Activated CD4-positive, alpha-beta T cell treated with anti-CD3 and anti-CD28 coated beads for 24 hours (primary cell): ENCODE measurements around the gene DDN.
A peak's percentile ranks its signal among the peaks of the same experiment; 100 is the strongest.

Source experiments
- DNase-seq, 2 donors: peaks; one replicate each; pipeline ENCODE4 v3.0.0-alpha.2; 2020; ENCODE audit warnings: low read depth in 2 of 2

The DDN gene

DNA sequence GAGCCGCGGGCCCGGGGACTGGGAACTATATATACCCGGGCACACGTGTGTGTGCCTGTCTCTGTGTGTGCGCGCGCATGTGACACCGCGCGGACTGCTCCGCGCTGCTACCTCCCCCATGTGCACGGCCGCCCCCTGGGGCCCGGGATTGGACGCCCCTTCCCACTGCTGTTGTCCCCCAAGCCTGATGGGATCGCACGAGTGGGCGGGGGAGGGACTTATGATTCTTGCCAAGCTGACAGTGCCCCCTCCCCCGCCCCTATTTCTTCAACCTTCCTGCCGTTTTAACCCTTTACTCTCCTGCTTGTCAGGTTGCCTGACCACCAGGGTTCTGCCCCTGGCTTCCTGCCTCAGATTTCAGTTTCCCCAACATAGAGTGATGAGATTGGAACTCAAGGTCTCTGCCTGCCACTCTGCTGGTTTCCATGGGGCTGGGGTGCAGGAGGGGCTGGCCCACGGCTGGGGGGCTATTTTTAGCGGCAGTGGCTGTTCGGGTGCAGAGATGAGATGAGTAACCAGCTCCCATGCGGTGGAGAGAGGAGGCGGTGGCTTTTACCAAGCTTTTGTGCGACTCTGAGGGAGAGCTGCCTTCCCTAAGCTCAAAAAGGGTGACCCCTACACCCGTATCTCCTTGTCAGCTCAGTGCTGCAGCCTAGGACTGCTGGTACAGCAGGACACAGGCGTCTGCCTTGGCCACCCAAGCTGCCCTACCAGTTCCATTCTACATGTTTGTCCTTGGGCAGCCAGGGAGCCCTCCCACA, at the start of gene DDN:
DDN (minus strand) TSS at position 5 of the 761 bp plus-strand sequence. CDS start 88 bp downstream, outside the sequence.
- DNase-seq = peak in 1 of 2 donors; percentile 22

DNA sequence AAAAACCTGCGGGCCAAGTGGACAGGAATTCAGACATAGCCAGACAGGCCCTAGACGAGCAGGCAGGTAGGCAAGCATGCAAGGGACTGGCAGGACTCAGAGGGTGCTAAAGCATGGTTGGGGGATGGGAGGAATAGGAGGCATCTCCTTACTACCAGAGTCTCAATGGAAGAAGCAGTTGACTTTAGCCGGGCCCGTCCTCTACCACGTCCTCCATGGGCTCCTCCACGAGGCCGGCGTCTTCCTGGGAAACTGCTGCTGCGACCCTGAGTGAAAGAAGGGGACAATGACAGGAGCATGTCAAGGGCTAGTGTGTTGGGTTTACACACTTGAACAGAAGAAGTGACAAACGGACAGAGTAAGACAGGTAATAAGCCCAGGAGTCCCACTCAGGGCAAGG, 49.8 kb upstream of the DDN start:
- DNase-seq = no peak

DNA sequence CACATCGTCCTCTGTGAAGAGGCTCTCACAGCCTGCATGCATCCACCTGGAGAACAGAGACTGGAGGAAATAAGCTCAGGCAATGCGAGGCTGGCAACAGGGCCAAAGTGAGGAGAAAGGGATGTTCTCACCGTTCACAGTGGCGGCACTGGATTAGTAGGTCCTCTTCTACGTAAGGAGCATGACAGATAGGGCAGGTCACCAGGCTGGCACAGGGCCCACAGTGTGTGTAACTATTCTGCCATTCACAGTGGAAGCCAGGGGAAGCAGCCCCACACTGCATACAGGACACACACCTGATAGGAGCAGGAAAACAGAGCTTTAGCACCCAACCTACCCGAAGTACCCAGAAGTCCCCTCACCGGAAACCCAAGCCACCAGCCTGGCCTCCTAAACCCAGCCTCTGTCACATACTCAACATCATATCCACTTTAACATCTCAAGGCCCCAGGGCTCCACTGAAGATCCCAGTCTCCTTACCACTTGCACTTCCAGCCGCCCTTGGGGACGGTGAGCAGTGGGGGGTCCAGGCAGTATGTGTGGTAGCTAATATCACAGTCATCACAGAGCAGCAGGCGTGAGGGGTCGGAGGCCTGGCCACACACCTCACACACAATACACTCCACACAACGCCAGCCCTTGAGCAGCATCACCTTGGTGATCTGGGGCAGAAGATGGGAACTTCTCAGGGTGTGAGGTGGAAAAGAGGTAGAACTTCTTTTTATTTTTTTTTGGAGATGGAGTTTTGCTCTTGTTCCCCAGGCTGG, 47.1 kb upstream of the DDN start:
- no peak for DNase-seq

DNA sequence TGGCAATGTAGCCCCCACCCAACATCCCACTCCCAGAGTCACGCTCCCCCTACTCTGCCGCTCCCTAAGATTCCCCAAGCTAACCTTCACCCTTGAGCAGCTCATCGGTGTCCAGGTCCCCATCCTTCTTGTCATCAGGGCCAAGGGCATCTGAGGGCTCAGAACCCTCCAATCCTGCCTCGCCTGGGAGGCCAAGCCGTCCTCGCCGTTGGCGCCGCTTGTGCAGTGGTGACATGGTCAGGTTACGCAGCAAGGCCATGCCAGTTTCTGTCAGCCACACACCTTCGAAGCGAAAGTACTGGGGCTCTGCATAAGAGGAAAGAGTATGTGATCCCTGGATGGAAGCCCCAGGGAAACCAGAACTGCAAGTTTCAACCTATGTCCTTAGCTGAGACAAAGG, 45.5 kb upstream of the DDN start:
- no peak for DNase-seq

DNA sequence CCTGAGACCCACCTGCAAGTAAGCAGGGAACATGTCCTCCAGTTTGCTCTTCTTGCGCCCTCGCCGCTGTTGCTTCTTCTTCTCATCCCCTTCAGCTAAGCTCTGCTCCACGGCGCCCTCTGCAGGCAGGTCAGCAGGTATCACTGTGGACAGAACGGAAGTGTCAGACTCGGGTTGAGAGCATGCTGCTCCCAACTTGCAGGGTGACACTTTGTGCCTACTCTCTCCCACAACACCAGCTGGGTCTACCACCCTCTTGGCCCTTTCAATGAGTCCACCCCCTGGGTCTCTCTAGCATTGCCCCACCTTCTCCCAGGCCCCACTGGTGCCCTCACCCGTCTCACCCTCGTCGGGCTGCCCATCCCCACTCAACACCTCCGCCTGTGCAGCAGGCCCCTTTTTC, 44.7 kb upstream of the DDN start:
- peak; percentile 77 for DNase-seq

DNA sequence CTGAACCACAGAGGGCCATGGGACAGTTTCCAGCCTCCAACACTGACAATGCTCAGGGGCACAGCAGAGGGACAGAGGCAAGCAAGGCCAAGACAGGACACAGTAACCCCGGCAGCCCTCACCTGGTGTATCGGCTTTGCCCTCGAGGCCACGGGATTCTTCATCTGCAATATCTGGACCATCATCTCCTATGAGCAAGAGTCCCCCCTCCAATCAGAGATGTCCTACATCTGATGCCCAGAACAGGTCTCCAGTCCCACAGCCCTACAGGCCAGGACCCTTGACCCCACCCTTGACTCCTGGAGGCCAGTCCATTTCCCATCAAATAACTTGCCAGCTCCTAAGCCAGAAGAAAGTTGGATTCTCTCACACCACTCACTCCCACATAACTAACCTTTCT, 44.1 kb upstream of the DDN start:
- DNase-seq = no peak

DNA sequence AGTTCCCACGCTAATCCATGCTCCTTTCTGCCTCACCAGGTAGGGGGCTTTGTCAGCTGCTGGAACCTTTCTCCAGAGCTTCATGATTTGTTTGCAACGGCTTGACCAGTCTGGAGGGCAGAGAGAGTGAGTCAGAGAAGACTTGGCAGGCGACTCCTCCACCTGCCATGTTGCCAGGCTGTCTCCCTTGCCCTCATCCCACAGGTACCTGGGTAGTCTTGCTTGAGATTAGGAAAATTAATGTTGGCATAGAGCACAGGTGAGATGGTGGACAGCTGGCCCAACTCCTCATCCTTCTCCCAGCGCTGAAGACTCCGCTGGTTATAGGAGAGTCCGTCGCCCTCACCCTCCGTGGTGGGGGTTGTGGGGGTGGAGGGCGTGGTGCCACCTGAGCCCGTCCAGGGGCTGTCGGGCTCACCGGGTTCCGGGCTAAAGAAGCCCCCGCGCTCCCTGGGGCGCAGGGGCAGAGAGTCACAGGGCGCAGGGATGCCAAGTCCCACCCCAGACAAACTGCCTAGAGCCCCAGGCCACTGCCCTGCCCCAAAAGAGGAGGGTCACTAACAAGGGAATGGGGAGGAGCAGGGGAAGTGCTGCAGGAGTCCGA, 42.8 kb upstream of the DDN start:
- DNase-seq = no peak

DNA sequence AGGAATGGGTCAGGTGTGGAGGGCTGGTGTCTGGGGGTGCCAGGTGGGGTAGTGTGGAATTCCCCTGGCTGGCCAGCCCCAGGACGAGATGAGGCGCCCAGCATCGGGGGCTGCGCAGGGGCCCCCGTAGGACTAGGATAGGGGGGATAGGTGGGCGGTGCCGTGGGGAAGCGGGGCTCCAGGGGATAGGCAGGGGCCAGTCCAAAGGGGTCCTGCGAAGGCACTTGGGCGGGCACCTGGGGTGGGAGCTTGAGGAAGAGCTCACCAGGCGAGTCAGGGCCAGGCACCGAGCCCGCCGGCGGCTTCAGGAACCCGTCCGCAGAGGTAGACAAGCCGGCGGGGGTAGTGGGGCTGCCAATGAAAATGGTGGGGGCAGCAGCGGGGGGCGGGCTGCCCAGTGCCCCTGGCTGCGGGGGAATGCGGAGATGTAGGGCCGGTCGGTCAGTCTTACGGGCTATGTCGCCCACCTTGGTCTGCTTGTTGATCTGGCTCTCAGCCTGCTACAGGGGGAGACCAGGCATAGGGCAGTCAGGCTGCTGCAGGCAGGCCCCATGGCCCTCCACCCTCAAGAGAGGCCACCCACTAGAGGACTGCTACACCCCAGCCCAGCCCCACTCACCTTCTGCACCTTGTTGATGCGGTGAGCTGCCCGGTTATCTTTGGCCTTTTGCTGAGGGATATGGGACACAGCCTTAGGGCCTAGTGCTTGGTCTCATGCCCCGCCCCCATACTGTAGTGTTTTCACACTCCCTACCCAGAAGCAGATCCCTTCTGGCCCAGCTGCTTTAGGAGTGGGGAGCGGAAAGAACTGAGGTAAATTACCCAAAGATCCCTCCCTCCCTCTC, 42.1 kb upstream of the DDN start:
- DNase-seq = no peak

DNA sequence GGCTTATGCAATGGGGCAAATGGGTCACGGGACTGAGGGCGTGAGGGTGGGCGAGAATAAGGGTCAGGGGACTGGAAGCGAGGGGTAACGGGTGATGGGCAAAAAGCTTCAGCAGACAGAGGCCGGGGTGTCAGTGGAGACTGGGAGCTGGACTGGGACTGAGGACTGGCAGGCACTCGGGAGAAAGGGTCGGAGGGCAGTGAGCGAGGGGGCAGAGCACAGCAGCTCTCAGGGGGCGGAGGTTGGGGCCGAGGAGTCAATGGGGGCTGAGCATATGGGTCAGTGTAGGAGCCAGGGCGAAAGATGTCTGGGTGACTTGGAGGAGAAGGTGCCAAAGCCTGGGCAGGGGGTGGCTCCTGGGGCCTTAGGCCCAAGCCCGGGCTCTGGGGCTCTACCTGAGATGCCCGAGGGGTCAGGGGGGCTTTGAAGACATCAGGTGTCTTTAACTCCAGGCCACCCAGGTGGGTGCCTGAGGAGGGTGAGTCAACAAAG, 41.2 kb upstream of the DDN start:
- no peak for DNase-seq

DNA sequence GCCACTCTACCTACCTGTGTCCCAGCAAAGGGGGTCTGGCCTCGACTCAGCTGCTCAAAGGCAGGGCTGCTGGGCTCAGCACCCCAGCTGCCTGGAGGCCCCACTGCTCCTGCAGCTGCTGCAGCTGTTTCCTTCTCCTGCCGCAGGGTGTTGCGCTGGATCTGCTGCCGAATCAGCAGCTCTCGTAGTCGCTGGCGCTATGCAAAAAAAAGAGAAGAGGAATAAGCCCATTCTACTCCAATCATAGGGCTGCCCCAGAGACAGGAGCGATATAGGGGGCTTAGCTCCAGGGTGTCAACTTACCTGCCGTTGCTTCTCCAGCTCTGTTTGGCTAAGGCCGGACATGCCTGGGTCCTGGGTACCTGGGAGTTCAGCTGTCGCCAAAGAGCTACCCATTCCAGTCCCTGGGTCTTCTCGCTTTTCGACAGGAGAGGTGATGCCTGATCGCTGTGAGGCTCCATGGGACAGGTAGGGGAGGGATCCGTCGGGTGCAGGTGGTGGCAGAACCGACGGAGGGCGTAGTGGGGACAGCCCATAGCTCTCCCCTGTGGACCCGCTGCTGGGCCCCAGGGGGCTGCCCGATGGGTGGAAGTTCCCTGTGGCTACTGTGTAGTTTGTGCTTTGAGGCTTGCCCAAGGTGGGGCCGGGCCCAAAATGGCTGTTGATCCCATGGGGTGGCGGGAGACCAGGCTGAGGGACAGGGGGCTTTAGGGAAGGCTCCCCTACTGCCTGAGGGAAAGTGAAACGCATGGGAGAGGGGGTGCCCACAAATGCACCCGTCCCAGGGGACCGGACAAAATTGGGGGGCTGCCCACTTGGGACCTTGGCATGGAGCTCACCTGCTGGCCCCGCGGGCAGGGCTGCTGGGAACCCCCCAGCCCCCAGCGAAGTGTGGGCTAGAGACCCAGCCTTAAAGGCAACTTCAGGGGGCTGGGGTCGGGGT, 40.5 kb upstream of the DDN start:
- DNase-seq = no peak

DNA sequence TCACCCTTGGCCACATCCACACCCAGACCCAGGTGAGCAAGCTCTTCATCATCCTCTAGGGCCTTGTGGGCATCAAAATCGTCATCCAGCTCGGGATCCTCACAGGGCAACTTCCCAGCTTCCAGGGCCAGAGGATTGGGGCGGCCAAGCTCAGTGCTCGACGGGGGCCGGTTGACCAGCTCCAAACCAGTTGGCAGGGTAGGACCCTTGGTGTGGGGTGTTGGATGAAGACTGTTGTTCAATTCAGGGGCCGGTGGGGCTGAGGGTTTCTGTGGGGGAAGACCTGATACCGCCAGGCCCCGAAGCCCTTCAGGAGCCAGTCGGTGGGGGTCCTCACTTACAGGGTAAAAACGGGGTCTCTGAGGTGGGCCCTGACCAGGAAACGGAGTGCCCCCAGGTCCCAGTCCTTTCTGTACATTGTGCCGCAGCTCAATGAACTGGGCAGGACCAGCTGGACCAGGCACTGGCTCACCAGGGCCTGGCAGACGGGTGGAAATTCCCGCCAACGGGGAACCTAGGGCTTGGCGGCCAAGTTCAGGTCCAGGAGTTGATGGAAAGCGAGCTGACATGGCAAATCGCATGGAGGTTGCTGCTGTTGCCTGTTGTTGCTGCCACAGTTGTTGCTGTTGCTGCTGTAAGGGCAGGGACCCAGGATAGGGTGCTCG, 39.2 kb upstream of the DDN start:
- DNase-seq = no peak

DNA sequence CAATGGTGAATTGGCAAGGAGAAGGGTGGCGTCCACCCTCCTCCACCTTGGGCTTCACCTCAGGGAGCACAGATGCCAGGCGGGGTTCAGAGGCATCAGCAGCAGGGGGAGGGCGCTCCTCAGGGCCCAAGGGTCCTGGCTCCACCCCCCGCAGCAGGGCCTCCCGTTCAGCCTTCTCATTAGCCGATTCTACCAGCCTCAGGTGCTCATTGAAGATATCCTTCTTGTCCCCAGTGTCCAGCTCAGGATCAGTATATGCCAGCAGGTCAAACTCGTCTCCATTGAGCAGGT, 38.7 kb upstream of the DDN start:
- DNase-seq = no peak

DNA sequence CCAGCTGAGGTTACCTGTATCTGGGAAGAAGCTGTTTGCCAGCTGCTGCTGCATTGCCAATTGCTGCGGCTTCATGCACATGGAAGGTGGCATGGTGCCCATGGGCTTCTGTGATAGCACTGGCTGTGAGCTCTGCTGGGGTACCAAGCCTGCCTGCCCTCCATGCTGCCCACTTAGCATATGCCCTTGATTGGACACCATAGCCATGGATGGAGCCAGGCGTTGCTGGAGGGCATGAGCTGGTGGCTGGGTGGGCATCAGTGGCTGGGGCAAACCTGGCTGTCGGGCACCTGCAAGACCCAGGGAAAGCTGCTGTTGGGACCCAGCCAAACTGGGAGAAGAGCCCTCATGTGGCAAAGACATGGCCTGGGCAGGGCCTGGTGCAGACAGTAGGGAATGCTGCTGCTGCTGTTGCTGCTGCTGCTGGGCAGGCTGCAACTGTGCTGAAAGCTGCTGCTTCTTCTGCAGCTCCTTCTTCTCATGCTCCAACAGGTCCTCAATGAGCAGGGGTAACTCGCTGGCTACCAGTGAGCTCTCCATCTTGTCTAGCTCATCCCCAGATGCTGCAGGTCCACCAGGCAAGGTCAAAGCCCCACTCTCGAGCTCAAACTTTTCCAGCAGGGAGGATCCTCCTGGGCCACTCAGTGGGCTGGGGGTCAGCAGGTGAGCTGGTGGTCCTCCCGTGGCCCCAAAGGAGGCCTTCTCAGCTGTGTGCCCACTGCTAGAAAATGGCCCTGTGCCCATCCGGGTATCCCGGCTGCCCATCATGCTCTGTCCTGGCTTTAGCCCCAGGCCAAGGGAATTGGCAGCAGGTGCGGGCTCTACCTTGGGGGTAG, 38.2 kb upstream of the DDN start:
- no peak for DNase-seq

DNA sequence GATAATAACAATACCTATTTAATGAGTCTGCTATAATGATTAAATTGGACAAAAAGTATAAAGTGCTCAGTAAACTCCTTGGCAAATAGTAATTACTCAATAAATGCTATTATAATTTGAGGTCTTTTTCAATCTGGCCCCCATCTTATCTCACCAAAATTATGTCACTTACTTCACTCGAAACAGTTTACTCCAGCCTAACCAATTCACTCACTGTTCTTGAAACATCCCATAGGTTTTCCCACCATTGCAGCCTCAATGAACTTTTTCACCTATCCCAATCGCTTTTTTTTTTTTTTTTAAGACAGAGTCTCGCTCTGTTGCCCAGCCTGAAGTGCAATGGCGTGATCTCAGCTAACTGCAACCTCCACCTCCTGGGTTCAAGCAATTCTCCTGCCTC, 36.9 kb upstream of the DDN start:
- DNase-seq = no peak

DNA sequence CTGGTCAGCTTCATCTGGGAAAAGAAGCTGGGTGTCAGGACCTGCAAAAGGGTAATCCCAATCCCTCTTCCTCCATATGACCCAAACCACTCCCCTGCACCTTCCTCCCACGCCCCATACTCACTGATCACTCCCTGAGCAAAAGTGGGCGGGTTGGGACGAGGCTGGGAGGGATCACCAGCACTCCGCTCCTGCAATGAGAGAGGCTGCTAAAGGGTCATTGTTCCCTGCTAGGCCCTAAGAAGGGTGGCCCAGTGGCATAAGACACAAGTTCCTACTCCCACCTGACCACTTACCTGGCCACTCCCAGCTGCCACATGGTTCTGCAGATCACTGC, 35.1 kb upstream of the DDN start:
- no peak for DNase-seq

DNA sequence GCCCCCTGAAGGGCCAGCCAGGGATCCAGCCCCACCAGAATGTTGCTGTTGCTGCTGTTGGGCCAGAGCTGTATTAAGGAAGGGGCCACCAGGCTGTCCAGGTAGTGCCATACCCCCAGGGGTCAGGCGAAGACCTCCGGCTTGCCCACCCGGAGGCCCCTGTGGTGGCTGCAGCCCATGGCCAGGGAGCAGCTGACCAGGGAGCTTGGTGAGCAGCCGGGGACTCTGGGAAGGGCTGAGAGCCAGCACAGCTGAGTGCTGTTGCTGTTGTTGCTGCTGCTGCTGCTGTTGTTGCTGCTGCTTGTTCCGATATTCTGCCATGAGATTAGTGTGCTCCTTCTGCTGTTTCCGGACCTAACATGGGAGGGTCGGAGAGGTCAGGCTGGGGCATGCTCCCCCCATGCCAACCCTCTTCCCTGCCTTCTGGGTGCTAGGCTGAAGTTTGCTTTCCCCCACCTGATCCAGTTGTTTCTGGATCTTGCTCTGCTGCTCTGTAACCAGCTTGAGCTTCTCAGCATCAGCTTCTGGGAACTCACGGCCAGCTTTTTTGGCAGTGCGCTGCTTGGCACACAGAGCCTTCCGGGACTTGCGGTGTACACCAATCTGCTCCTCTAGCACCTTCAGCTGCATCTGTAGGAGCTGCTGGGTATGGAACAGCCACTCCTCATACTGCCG, 34.6 kb upstream of the DDN start:
- no peak for DNase-seq

DNA sequence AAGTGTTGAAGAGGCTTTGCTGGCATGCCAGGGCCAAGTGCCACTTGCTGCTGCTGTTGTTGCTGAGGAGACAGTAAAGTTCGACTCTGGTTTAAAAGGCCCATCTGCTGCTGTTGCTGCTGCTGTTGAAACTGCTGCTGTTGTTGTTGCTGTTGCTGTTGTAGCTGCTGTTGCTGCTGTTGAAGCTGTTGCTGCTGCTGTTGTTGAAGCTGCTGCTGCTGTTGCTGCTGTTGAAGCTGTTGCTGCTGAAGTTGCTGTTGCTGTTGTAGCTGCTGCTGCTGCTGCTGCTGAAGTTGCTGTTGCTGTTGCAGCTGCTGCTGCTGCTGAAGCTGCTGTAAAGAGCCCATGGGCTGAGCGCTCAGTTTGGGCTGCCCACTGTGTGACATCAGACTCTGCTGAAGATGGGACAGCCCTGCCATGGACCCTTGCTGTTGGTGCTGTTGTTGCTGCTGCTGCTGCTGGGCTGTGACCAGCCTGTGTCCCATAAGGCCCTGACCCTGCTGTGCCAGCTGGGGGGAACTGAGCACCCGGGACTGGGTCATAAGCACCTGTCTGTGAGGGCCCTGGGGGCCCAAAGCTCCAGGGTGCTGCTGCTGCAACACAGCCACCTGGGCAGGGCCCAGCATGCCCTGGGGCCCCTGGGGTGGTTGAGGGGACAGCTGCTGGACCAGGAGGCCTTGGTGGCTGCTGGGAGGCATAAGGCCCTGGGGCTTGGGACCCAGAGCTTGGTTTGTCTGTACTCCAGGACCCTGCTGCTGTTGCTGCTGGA, 33.7 kb upstream of the DDN start:
- no peak for DNase-seq

DNA sequence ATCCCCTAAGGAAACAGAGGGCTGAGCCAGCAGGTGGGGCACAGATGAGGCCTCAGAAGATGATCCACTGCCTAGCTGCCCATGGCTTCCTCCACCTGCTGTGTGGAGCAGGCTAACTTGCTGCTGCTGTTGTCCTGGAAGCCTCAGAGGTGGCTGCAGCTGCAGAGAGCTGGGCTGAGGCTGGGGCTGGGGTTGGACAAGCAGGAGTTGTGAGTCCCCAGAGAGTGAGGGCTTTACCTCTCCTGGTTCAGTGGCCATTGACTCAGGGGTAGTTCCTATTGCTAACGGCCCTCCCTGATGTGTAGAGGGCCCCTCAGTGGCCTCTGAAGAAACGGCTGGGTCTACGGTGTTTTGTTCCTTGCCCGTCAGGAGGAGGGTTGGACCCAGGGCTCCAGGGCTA, 33.1 kb upstream of the DDN start:
- DNase-seq = no peak
